ENCODE data around the gene MPP3.

MPP3 gene

GRCh38 chr17:43860077-43860725, 27.3 kb upstream of the MPP3 start:
- DNase-seq (ENCODE audit: insufficient read length, low spot score) (no peak), FAIRE-seq (no peak)
- TF ChIP-seq CTCF (IDR thresholded peaks at IDR 0.05; ENCODE audit: insufficient read depth, missing control alignments): no peak

- DNase-seq (ENCODE audit: insufficient read length, low spot score) (no peak), FAIRE-seq (no peak)
- TF ChIP-seq CTCF (IDR thresholded peaks at IDR 0.05; ENCODE audit: insufficient read depth, missing control alignments): no peak
Observed at GRCh38 chr17:43857957-43858600, 25.1 kb upstream of the MPP3 start.

- DNase-seq (ENCODE audit: insufficient read length, low spot score) (no peak), FAIRE-seq (no peak)
- no peak for TF ChIP-seq CTCF (IDR thresholded peaks at IDR 0.05; ENCODE audit: insufficient read depth, missing control alignments)
Observed at GRCh38 chr17:43857141-43857540, 24.2 kb upstream of the MPP3 start.

GRCh38 chr17:43856141-43856540, 23.2 kb upstream of the MPP3 start:
- no peak for DNase-seq (ENCODE audit: insufficient read length, low spot score)
- FAIRE-seq: peak; percentile 60
- no peak for TF ChIP-seq CTCF (IDR thresholded peaks at IDR 0.05; ENCODE audit: insufficient read depth, missing control alignments)

GRCh38 chr17:43855061-43855460, 22.1 kb upstream of the MPP3 start:
- no peak for TF ChIP-seq CTCF (IDR thresholded peaks at IDR 0.05; ENCODE audit: insufficient read depth, missing control alignments)
- DNase-seq (ENCODE audit: insufficient read length, low spot score) (no peak), FAIRE-seq (no peak)

- FAIRE-seq: no peak
- TF ChIP-seq CTCF (IDR thresholded peaks at IDR 0.05; ENCODE audit: insufficient read depth, missing control alignments): no peak
- DNase-seq (ENCODE audit: insufficient read length, low spot score): no peak
Observed at GRCh38 chr17:43854498-43854897, 21.6 kb upstream of the MPP3 start.

GRCh38 chr17:43853546-43853945, 20.6 kb upstream of the MPP3 start:
- FAIRE-seq: no peak
- DNase-seq (ENCODE audit: insufficient read length, low spot score): no peak
- TF ChIP-seq CTCF (IDR thresholded peaks at IDR 0.05; ENCODE audit: insufficient read depth, missing control alignments): no peak
